H7 (cell line): Measurements from ENCODE around the gene RFX8. TPM values are rescaled to one million over a fixed set of nuclear protein-coding genes. Genes with fewer than 3 reads are reported as not detected.
"Not testable (repeated sequence)": the region's sequence is repeated elsewhere in the genome, so short reads cannot be mapped to it uniquely, and the experiment has no call there.

Experiments used
- DNase-seq: peaks from one replicate; pipeline ENCODE4 v3.0.0; 2012
- H3K27me3 ChIP-seq: 2 replicates; pipeline ENCODE4 v1.6.0; 2011; ENCODE audit warnings: mild to moderate bottlenecking, low read length; ENCODE audit not compliant: control insufficient read depth, insufficient read depth
- H3K36me3 ChIP-seq: replicated peaks from 2 replicates; pipeline ENCODE4 v1.5.1; 2011; ENCODE audit warnings: low read length; ENCODE audit not compliant: control insufficient read depth, insufficient read depth
- H3K4me3 ChIP-seq: 2 replicates; pipeline ENCODE4 v1.5.1; 2011; ENCODE audit warnings: low read depth, mild to moderate bottlenecking, control low read depth, low read length, moderate library complexity; ENCODE audit not compliant: insufficient read depth
- total RNA-seq: library from RNA; depleted of rRNA; stranded (reverse); fragments of >200 nt; shearing (Covaris generic); gene quantifications from 2 replicates; pipeline ENCODE4 v1.2.3, GENCODE V29; 2014; rRNA removed

Gene RFX8
- total RNA-seq, 1 experiment from 2014 or later = not detected

DNA sequence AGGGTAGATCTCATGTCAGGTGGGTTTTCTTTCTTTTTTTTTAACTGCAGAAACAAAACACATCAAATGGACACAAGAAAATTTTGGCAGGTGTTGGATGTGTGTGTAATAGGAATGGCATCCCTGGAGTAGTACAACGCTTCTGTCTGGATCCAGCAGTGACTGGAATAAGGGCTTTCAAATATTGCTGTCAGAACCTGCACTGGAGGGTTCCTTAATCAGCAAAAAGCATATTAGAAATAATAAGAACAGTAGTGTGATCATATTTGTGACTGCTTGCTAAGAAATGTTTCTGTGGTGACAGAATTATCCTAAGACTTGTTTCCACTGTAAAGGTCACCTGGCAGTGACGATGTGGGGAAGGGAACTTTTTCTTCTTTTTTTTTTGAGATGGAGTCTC is 118.4 kb downstream of the RFX8 start:
- no peak for DNase-seq
- H3K4me3 ChIP-seq = no peak overlapping the region
- no peaks in the 10 kb centered on the region for H3K36me3 ChIP-seq
- no peaks in the 10 kb centered on the region for H3K27me3 ChIP-seq

DNA sequence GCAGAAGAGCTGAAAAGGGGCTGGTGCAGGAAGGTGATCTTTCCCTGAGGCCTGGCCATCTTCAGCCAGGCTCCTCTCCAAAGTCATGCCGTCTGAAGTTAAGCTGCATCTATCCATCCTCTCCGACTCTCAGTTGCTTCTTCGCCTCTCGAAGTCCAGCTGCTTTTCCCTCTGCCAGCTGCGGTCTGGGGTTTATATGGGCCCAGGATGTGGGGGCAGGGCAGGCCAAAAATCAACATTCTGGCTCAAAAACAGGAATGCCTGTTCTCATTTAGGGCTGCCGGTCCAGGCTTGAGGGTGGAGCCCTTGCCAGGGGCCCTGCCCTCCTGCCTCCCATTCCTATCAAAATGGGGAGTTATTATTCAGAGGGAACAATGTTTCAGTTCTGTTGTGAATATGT is 118.9 kb downstream of the RFX8 start:
- no peak for DNase-seq
- Histone ChIP-seq H3K27me3 (no peaks in the 10 kb centered on the region), H3K36me3 (no peaks in the 10 kb centered on the region), H3K4me3 (no peak overlapping the region)

DNA sequence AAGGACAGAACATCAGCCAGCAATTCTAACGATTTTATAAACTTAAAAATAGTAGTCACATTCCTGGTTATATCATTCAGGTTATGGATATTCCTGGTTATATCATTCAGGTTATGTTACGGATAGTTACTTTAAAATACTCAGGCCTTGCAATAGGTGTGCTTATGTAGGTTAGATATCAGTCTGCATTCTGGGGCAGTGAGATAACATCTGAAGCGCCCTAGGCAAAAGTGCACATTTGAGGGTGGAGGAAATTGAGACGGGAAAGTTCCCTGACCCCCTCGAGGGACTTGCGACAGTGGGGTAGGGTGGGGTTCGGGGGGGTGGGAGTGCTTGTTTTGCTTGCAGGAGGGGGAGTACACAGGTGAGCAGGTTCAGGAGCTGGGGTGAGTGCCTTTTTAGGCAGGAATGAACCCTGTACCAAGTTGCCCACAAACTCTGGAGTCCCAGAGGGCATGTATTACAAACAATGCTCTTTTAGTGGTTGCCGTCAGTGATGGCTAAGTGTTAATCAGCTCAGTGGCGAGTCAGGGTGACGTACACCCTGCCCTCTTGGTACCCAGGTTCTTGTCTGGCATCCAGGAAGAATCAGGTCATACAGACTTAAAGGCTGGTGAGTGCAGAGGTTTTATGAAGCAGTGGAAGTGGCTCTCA is 119.4 kb downstream of the RFX8 start:
- DNase-seq = no peak
- no peaks in the 10 kb centered on the region for H3K27me3 ChIP-seq
- no peak overlapping the region for H3K4me3 ChIP-seq
- H3K36me3 ChIP-seq = no peaks in the 10 kb centered on the region

DNA sequence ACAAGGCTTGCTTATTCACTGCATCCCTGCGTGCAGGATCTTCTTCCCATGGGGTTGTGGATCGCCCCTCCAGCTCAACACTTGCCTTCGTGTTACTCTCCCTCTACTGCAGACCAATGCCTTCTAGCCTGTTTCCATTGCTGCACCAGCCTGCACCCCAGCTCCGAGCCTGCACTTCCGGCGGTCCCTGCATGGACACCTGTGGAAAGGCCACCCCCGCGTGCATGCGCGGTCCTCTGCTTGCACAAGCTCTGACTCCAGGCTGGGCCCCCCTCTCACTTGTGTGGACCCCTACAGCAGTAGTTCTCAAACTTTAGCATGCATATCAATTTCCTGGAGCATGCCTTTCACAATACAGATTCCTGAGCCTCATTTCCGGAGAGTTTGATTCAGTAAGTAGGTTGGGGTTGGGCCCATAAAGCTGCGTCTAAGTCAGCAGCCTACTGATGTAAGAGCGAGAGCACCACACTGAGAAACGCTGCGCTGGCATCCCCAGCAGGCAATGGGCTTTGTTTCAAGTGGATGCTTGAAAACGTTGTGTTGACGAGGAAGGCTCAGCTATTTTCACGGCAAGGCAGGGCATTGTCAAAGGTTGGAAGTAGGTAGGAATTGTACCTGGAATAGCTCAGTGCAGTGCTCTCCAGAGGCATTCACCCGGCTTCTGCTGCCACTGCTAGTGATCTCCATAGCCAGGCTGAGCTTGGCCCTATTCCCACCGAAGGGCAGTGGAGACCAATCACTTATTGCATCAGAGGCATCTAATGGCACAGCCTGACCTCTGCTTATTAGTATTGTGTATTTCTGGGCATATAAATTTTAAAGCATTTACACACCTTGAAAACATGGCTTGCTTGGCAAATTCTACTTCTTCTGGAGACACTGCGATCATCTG is 120.2 kb downstream of the RFX8 start:
- Histone ChIP-seq H3K36me3 (no peaks in the 10 kb centered on the region), H3K4me3 (no peak overlapping the region), H3K27me3 (no peaks in the 10 kb centered on the region)
- DNase-seq = no peak

DNA sequence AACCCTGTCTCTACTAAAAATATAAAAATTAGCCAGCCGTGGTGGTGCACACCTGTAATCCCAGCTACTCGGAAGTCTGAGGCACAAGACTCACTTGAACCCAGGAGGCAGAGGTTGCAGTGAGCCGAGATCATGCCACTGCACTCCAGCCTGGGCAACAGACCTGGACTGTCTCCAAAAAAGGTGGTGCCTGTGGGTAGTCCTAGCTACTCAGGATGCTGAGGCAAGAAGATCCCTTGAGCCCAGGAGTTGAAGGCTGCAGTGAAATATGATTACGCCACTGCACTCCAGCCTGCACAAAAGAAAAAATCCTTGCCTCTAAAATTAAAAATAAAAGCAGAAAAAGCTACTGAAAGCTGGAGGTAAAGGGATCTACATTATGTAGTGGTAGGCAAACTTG is 122.3 kb downstream of the RFX8 start:
- DNase-seq = not testable (repeated sequence)

DNA sequence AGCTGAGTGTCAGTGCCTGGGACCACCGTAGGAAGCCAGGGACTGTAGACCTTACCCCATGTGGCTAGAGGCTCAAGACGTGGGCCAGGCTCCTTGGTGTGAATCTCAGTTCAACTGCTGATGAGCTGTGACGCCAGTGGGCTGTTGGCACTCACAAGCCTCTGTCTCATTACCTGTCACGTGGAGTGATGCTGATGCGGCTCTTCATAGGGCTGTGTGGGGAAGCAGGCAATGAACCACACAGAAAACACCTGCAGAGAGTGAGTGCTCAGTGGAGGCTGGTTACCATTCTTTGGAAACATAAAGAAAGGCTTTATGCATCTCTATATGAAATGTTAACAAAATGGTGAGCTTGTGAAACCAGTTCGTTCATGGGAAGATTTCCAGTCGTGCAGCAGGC is 123.7 kb downstream of the RFX8 start:
- DNase-seq = no peak
- no peaks in the 10 kb centered on the region for H3K36me3 ChIP-seq
- H3K4me3 ChIP-seq = no peak overlapping the region
- no peaks in the 10 kb centered on the region for H3K27me3 ChIP-seq

More for the DNA sequence above, 122.3 kb downstream of the RFX8 start:
- H3K36me3 ChIP-seq, H3K27me3 ChIP-seq, H3K4me3 ChIP-seq: not testable (repeated sequence)

DNA sequence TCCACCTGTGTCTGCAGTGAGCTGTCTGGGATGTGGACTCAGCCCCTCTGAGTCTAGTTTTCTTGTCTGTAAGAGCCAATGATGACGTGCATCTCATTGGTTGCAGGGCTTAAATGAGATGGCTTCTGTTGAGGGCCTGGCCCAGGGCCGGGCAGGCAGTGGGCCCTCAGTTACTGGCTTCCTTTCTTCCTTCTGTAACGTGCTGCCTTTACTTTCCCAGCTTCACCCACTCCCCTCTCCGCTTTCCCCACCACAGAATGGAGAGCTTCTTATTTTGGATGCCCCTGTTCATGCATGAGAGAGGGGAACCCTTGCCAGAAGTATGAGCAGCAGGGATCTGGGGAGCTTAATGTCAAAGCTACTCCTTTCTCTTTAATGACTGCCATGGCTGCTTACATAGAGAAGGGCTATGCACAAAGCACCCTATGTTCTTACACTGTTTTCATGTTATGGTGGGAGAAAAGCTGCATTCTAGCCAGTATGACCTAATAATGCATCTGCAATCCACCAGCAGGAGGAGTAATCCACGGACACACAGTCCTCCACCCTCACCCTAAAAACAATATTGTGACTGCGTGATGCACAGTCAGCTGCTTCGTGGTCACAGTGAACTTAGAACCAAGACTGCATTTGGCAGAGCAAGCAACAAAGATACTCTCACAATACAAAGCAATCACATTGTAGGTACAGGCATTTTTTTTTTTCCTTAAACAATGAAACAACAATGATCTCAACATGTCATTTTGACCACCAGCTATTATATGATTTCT is 124.8 kb downstream of the RFX8 start:
- Histone ChIP-seq H3K36me3 (no peaks in the 10 kb centered on the region), H3K27me3 (no peaks in the 10 kb centered on the region), H3K4me3 (no peak overlapping the region)
- no peak for DNase-seq

DNA sequence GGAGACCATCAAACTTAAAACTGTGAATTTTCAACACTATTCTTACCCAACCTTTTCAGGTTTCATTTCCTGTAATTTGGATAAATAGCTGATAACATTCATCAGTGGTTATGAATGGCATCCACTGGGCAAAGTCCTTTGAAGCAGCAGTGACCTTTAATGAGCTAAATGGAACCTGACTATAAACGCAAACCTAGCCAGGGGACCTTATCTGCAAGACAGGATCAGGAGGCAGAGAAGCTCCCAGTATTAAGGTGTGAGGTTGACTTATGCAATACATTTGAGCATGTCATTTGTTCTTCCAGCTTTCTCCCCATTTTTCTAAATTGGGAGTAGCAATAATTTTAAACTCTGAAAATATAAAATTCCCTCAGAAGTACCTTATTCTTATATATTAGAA is 126.0 kb downstream of the RFX8 start:
- DNase-seq = no peak
- Histone ChIP-seq H3K36me3 (no peaks in the 10 kb centered on the region), H3K27me3 (no peaks in the 10 kb centered on the region), H3K4me3 (no peak overlapping the region)

Other genes with a start within 250 kb of the RFX8 start
- 68.6 and 72.6 TPM in 2 replicates for gene CNOT11, start 222.2 kb downstream of the RFX8 start, total RNA-seq
- gene RNF149, start 166.4 kb downstream of the RFX8 start, total RNA-seq = 17.9 and 29.9 TPM in 2 replicates
- gene CREG2, start 87.6 kb downstream of the RFX8 start, total RNA-seq = 0.03 and 0.15 TPM in 2 replicates
- gene MAP4K4, start 222.6 kb upstream of the RFX8 start, total RNA-seq = 45.6 and 58.7 TPM in 2 replicates